Loucy (cell line): ENCODE results near the gene WARS2.

Experiments
- H2AFZ ChIP-seq: fragments of 200-600 bp; sonication (generic); 2 replicates; pipeline ENCODE4 v1.6.0; 2016; ENCODE audit warnings: antibody characterized with exemption, mild to moderate bottlenecking, low read length, moderate library complexity
- H3F3A ChIP-seq: fragments of 200-600 bp; 2 replicates; pipeline ENCODE4 v1.6.0; 2016; ENCODE audit warnings: antibody characterized with exemption, low read depth, mild to moderate bottlenecking
- H3K27me3 ChIP-seq: fragments of 200-600 bp; sonication (generic); 2 replicates; pipeline ENCODE4 v1.6.1; 2014; ENCODE audit warnings: low read length, mild to moderate bottlenecking; ENCODE audit not compliant: insufficient read depth, poor library complexity, severe bottlenecking
- H3K36me3 ChIP-seq: fragments of 200-600 bp; sonication (generic); 2 replicates; pipeline ENCODE4 v1.6.1; 2016; ENCODE audit warnings: low read length; ENCODE audit not compliant: insufficient read depth
- H3K4me1 ChIP-seq: fragments of 200-600 bp; sonication (generic); 2 replicates; pipeline ENCODE4 v1.5.1; 2014; ENCODE audit warnings: low read length, mild to moderate bottlenecking; ENCODE audit not compliant: insufficient read depth, poor library complexity, severe bottlenecking
- H3K4me2 ChIP-seq: fragments of 200-600 bp; sonication (generic); 2 replicates; pipeline ENCODE4 v1.6.0; 2014; ENCODE audit warnings: antibody characterized with exemption, low read length, low read depth, mild to moderate bottlenecking; ENCODE audit not compliant: poor library complexity, severe bottlenecking
- H3K4me3 ChIP-seq: fragments of 200-600 bp; sonication (generic); 2 replicates; pipeline ENCODE4 v1.5.1; 2014; ENCODE audit warnings: low read length, mild to moderate bottlenecking, mixed read lengths; ENCODE audit not compliant: poor library complexity, severe bottlenecking
- H3K79me2 ChIP-seq: fragments of 200-600 bp; sonication (generic); 2 replicates; pipeline ENCODE4 v1.6.1; 2014; ENCODE audit warnings: low read length; ENCODE audit not compliant: insufficient read depth
- H3K9ac ChIP-seq: fragments of 200-600 bp; sonication (generic); 2 replicates; pipeline ENCODE4 v1.6.0; 2014; ENCODE audit warnings: mild to moderate bottlenecking, low read depth, low read length, moderate library complexity; ENCODE audit not compliant: poor library complexity, severe bottlenecking
- H3K9me2 ChIP-seq: fragments of 200-600 bp; sonication (generic); replicated peaks from 2 replicates; pipeline ENCODE4 v1.6.1; 2016; ENCODE audit warnings: low read depth, low read length, mixed read lengths
- H3K9me3 ChIP-seq: fragments of 200-600 bp; sonication (generic); 2 replicates; pipeline ENCODE4 v1.6.1; 2014; ENCODE audit warnings: mild to moderate bottlenecking, antibody characterized with exemption, low read length, low read depth; ENCODE audit not compliant: insufficient read depth
- H4K20me1 ChIP-seq: fragments of 200-600 bp; sonication (generic); 2 replicates; pipeline ENCODE4 v1.6.0; 2014; ENCODE audit warnings: antibody characterized with exemption, low read length, mild to moderate bottlenecking; ENCODE audit not compliant: insufficient read depth, poor library complexity, severe bottlenecking
- CTCF ChIP-seq: fragments of 200-600 bp; sonication (generic); conservative IDR thresholded peaks from 2 replicates; pipeline ENCODE4 v1.5.1; 2014; ENCODE audit warnings: mild to moderate bottlenecking, antibody characterized with exemption, low read length
- EZH2phosphoT487 ChIP-seq: fragments of 200-600 bp; IDR thresholded peaks from 2 replicates; pipeline ENCODE4 v1.6.1; 2018; ENCODE audit warnings: antibody characterized with exemption, mild to moderate bottlenecking, moderate library complexity, borderline replicate concordance

The WARS2 gene

GRCh38 chr1:119027759-119028158 lies 112.7 kb downstream of the WARS2 start:
- Histone ChIP-seq H3K4me2 (no peak overlapping the region), H3F3A (no peaks in the 10 kb centered on the region), H3K79me2 (no peaks in the 10 kb centered on the region), H3K4me3 (no peak overlapping the region), H3K27me3 (no peaks in the 10 kb centered on the region), H4K20me1 (no peaks in the 10 kb centered on the region), H3K36me3 (no peaks in the 10 kb centered on the region), H3K9me2 (no peaks in the 10 kb centered on the region), H3K9me3 (no peaks in the 10 kb centered on the region), H2AFZ (no peak overlapping the region), H3K9ac (no peak overlapping the region), H3K4me1 (no peaks in the 10 kb centered on the region)
- TF ChIP-seq CTCF, result no peak
- no peak for TF ChIP-seq EZH2phosphoT487

GRCh38 chr1:119026956-119027355 lies 113.5 kb downstream of the WARS2 start:
- Histone ChIP-seq H3K4me3 (no peak overlapping the region), H3K9me3 (no peaks in the 10 kb centered on the region), H3K36me3 (no peaks in the 10 kb centered on the region), H3K9ac (no peak overlapping the region), H3K79me2 (no peaks in the 10 kb centered on the region), H3K4me2 (no peak overlapping the region), H3F3A (no peaks in the 10 kb centered on the region), H3K27me3 (no peaks in the 10 kb centered on the region), H3K9me2 (no peaks in the 10 kb centered on the region), H2AFZ (no peak overlapping the region), H4K20me1 (no peaks in the 10 kb centered on the region), H3K4me1 (no peaks in the 10 kb centered on the region)
- no peak for TF ChIP-seq EZH2phosphoT487
- no peak for TF ChIP-seq CTCF

GRCh38 chr1:119015547-119015946 lies 124.9 kb downstream of the WARS2 start:
- H3K27me3 ChIP-seq, result no peaks in the 10 kb centered on the region
- no peaks in the 10 kb centered on the region for H3K9me2 ChIP-seq
- no peaks in the 10 kb centered on the region for H3K4me1 ChIP-seq
- H2AFZ ChIP-seq, result no peak overlapping the region
- H3K9me3 ChIP-seq, result no peaks in the 10 kb centered on the region
- no peaks in the 10 kb centered on the region for H3K79me2 ChIP-seq
- H3K4me3 ChIP-seq, result no peak overlapping the region
- H3K4me2 ChIP-seq, result no peak overlapping the region
- no peak for TF ChIP-seq CTCF
- TF ChIP-seq EZH2phosphoT487, result no peak
- H3K36me3 ChIP-seq, result no peaks in the 10 kb centered on the region
- no peak overlapping the region for H3K9ac ChIP-seq
- H4K20me1 ChIP-seq, result no peaks in the 10 kb centered on the region
- H3F3A ChIP-seq, result no peaks in the 10 kb centered on the region
